ENCODE results near the gene EIF2B5. TPM values are rescaled to one million over a fixed set of nuclear protein-coding genes. Genes with fewer than 3 reads are reported as not detected.
A peak's percentile ranks its signal among the peaks of the same experiment; 100 is the strongest.

Gene EIF2B5
- total and polyA plus RNA-seq, 5 donors from 2014 or later: 50.6 to 60.1 (median 53.9) TPM

DNA sequence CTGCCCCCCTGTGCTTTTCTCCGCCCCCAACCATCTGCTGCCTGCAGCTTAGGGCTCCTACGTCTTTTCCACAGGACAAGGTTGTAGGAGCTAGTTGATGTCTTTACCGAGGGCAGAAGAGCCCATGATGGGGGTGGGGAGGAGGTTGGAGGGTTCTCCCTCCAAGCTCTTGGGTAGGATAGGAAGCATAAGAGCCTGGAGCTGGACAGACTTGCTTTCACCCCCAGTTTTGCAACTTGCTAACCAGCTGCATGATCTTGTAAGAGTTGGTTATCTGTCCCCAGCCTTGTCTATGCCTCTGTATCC is 51.7 kb downstream of the EIF2B5 start:
- Mint-ChIP-seq H3K27me3 (no peaks in the 10 kb centered on the region), H3K4me1 (peaks cover 4 to 51% (median 38%) of the 10 kb centered on the region in 4 donors), H3K36me3 (peaks cover 35% of the 10 kb centered on the region), H3K9me3 (no peaks in the 10 kb centered on the region), H3K27ac (peak overlapping the region; percentile 34 to 98 (median 98)), H3K4me3 (peak overlapping the region; percentile 98 to 100 (median 100))
- Histone ChIP-seq H3K4me1 (ENCODE audit: control insufficient read depth, insufficient read depth, low read length, poor library complexity, severe bottlenecking) (peaks cover 29% of the 10 kb centered on the region), H3K27me3 (ENCODE audit: control insufficient read depth, insufficient read depth, low read length) (no peaks in the 10 kb centered on the region), H3K27ac (ENCODE audit: insufficient read depth, low read length, poor library complexity, severe bottlenecking) (peak overlapping the region; percentile 74), H3K9me3 (ENCODE audit: control insufficient read depth in 2 of 2, low read length in 2 of 2) (no peaks in the 10 kb centered on the region), H3K36me3 (ENCODE audit: control insufficient read depth, insufficient read depth, low read length) (peaks cover 59% of the 10 kb centered on the region), H3K4me3 (ENCODE audit: low read depth, low read length) (peak overlapping the region; percentile 88)
- ATAC-seq (ENCODE audit: low read depth in 2 of 2) (no peak), DNase-seq (peak in 1 of 3 donors; percentile 10)

DNA sequence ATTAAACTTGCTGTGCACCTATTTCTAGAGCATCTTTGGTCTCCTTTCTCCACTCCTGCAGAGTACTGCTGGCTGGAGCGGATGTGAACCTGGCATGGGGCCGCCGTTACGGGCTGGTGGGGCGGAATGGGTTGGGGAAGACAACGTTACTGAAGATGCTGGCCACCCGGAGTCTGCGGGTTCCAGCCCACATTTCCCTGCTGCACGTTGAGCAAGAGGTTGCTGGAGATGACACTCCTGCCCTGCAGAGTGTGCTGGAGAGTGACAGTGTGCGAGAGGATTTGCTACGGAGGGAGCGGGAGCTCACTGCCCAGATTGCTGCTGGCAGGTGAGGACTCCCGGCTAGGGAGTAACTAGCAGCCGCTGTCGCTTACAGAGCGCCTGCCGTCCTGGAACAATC is 52.9 kb downstream of the EIF2B5 start:
- no peak for ATAC-seq (ENCODE audit: low read depth in 2 of 2)
- H3K9me3 ChIP-seq (ENCODE audit: control insufficient read depth in 2 of 2, low read length in 2 of 2): no peaks in the 10 kb centered on the region
- no peaks in the 10 kb centered on the region for H3K27me3 ChIP-seq (ENCODE audit: control insufficient read depth, insufficient read depth, low read length)
- no peak overlapping the region for H3K27ac ChIP-seq (ENCODE audit: insufficient read depth, low read length, poor library complexity, severe bottlenecking)
- no peak for DNase-seq
- no peak overlapping the region for H3K4me3 ChIP-seq (ENCODE audit: low read depth, low read length)
- Mint-ChIP-seq H3K4me3 (peak overlapping the region; percentile 98 to 100 (median 100)), H3K4me1 (peaks cover 4 to 51% (median 38%) of the 10 kb centered on the region in 4 donors), H3K27ac (peak overlapping the region in 2 of 3 donors; percentile 2 to 98), H3K9me3 (no peaks in the 10 kb centered on the region), H3K27me3 (no peaks in the 10 kb centered on the region), H3K36me3 (peaks cover 32% of the 10 kb centered on the region)
- H3K4me1 ChIP-seq (ENCODE audit: control insufficient read depth, insufficient read depth, low read length, poor library complexity, severe bottlenecking): peaks cover 29% of the 10 kb centered on the region
- peaks cover 60% of the 10 kb centered on the region for H3K36me3 ChIP-seq (ENCODE audit: control insufficient read depth, insufficient read depth, low read length)

DNA sequence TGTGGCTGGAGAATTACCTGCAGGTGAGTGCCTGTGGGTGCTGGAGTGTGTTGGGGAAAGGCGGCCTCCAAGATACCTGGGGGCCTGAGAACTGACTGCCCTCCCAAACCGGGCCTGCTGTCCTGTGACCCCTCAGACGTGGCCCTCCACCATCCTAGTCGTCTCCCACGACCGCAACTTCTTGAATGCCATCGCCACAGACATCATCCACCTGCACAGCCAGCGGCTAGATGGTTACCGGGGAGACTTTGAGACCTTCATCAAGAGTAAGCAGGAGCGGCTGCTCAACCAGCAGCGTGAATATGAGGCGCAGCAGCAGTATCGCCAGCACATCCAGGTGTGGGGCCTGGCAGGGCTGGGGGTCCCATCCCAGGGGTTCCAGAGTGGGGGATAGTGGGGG is 54.3 kb downstream of the EIF2B5 start:
- Histone ChIP-seq H3K27me3 (ENCODE audit: control insufficient read depth, insufficient read depth, low read length) (no peaks in the 10 kb centered on the region), H3K4me3 (ENCODE audit: low read depth, low read length) (no peak overlapping the region), H3K36me3 (ENCODE audit: control insufficient read depth, insufficient read depth, low read length) (peaks cover 64% of the 10 kb centered on the region), H3K9me3 (ENCODE audit: control insufficient read depth in 2 of 2, low read length in 2 of 2) (no peaks in the 10 kb centered on the region), H3K4me1 (ENCODE audit: control insufficient read depth, insufficient read depth, low read length, poor library complexity, severe bottlenecking) (peaks cover 29% of the 10 kb centered on the region), H3K27ac (ENCODE audit: insufficient read depth, low read length, poor library complexity, severe bottlenecking) (no peak overlapping the region)
- H3K9me3 Mint-ChIP-seq: no peaks in the 10 kb centered on the region
- no peak overlapping the region for H3K27ac Mint-ChIP-seq
- no peaks in the 10 kb centered on the region for H3K27me3 Mint-ChIP-seq
- H3K36me3 Mint-ChIP-seq: peaks cover 43% of the 10 kb centered on the region
- peak overlapping the region in 1 of 4 donors; percentile 82 for H3K4me3 Mint-ChIP-seq
- DNase-seq: no peak
- ATAC-seq (ENCODE audit: low read depth in 2 of 2): no peak
- H3K4me1 Mint-ChIP-seq: peaks cover 4 to 51% (median 36%) of the 10 kb centered on the region in 4 donors

DNA sequence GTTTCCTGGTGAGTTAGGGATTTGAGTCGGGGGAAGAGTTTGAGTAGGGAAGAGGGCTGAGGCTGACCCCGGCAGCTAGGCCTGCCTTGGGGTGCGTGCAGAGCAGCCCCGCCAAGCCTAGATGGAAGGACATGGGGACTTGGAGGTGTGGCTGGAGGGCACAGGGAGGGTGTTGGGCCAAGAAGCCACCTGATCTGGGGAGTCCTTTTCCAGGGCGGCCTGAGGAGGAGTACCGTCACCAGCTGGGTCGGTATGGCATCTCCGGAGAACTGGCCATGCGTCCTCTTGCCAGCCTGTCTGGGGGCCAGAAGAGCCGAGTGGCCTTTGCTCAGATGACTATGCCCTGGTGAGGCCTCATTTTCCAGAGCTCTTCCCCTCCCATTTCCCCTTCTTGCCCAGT is 57.7 kb downstream of the EIF2B5 start:
- Mint-ChIP-seq H3K27me3 (no peaks in the 10 kb centered on the region), H3K27ac (no peak overlapping the region)

DNA sequence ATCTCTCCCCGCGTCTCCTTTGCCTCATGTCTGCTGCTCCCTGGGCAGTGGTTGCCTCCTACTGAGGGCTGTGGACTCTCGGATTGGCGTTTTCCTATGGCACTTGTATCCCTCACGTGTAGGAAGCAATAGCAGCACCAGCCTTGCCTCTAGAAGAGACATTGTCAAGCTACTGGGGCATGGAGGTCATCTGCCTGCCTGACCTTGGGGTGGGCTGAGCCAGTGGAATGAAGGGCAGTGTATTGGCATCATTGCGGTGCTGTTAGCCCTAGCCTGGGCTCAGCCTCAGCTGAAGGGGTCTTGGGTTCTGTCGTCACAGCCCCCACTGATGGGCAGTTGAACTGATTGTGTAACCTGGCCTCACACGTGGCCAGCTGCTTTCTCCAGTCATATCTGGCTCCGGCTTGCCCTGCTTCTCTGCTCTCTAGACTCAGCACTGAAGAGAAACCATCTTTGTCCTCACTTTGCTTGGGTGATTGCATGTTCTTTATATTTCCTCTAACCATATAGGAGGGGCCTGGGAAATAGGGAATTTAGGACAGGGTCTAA is 58.9 kb downstream of the EIF2B5 start:
- no peaks in the 10 kb centered on the region for H3K9me3 Mint-ChIP-seq
- peaks cover 38% of the 10 kb centered on the region for H3K36me3 Mint-ChIP-seq
- H3K4me1 Mint-ChIP-seq: peaks cover 4 to 10% (median 7%) of the 10 kb centered on the region in 4 donors
- Histone ChIP-seq H3K27me3 (ENCODE audit: control insufficient read depth, insufficient read depth, low read length) (no peaks in the 10 kb centered on the region), H3K36me3 (ENCODE audit: control insufficient read depth, insufficient read depth, low read length) (peaks cover 61% of the 10 kb centered on the region), H3K9me3 (ENCODE audit: control insufficient read depth in 2 of 2, low read length in 2 of 2) (no peaks in the 10 kb centered on the region), H3K4me1 (ENCODE audit: control insufficient read depth, insufficient read depth, low read length, poor library complexity, severe bottlenecking) (no peaks in the 10 kb centered on the region), H3K4me3 (ENCODE audit: low read depth, low read length) (no peak overlapping the region), H3K27ac (ENCODE audit: insufficient read depth, low read length, poor library complexity, severe bottlenecking) (no peak overlapping the region)
- ATAC-seq (ENCODE audit: low read depth in 2 of 2): no peak
- no peak overlapping the region for H3K27ac Mint-ChIP-seq
- H3K4me3 Mint-ChIP-seq: peak overlapping the region in 1 of 4 donors; percentile 32
- no peak for DNase-seq
- no peaks in the 10 kb centered on the region for H3K27me3 Mint-ChIP-seq

More for the DNA sequence above, 57.7 kb downstream of the EIF2B5 start:
- Histone ChIP-seq H3K36me3 (ENCODE audit: control insufficient read depth, insufficient read depth, low read length) (peaks cover 72% of the 10 kb centered on the region), H3K27me3 (ENCODE audit: control insufficient read depth, insufficient read depth, low read length) (no peaks in the 10 kb centered on the region), H3K9me3 (ENCODE audit: control insufficient read depth in 2 of 2, low read length in 2 of 2) (no peaks in the 10 kb centered on the region), H3K4me1 (ENCODE audit: control insufficient read depth, insufficient read depth, low read length, poor library complexity, severe bottlenecking) (peaks cover 6% of the 10 kb centered on the region), H3K4me3 (ENCODE audit: low read depth, low read length) (no peak overlapping the region), H3K27ac (ENCODE audit: insufficient read depth, low read length, poor library complexity, severe bottlenecking) (no peak overlapping the region)
- ATAC-seq (ENCODE audit: low read depth in 2 of 2): no peak
- H3K4me3 Mint-ChIP-seq: no peak overlapping the region
- no peaks in the 10 kb centered on the region for H3K9me3 Mint-ChIP-seq
- peaks cover 4 to 21% (median 11%) of the 10 kb centered on the region in 4 donors for H3K4me1 Mint-ChIP-seq
- H3K36me3 Mint-ChIP-seq: peaks cover 45% of the 10 kb centered on the region
- DNase-seq: no peak

Other genes with a start within 250 kb of the EIF2B5 start
- gene ABCC5, start 117.5 kb upstream of the EIF2B5 start, total RNA-seq: 27.1 TPM
- 10 to 100 TPM; 12.4 to 16.6 (median 13.5) TPM for gene ABCC5, start 117.5 kb upstream of the EIF2B5 start, polyA plus RNA-seq
- gene HTR3D, start 103.6 kb upstream of the EIF2B5 start, total RNA-seq: not detected
- gene HTR3D, start 103.6 kb upstream of the EIF2B5 start, polyA plus RNA-seq: not detected
- not detected for gene HTR3C, start 82.3 kb upstream of the EIF2B5 start, total RNA-seq
- gene HTR3C, start 82.3 kb upstream of the EIF2B5 start, polyA plus RNA-seq: not detected
- not detected for gene HTR3E, start 38.3 kb upstream of the EIF2B5 start, total RNA-seq
- not detected for gene HTR3E, start 38.3 kb upstream of the EIF2B5 start, polyA plus RNA-seq
- gene DVL3, start 20.0 kb downstream of the EIF2B5 start, total RNA-seq: 36.2 TPM
- gene DVL3, start 20.0 kb downstream of the EIF2B5 start, polyA plus RNA-seq: 10 to 100 TPM in 1 of 4 donors, 1 to 10 TPM in 3; 4.1 to 11.0 (median 5.9) TPM
- 150 TPM for gene AP2M1, start 39.5 kb downstream of the EIF2B5 start, total RNA-seq
- 100 to 1,000 TPM; 232 to 294 (median 248) TPM for gene AP2M1, start 39.5 kb downstream of the EIF2B5 start, polyA plus RNA-seq
- 128 TPM for gene ABCF3, start 50.8 kb downstream of the EIF2B5 start, total RNA-seq
- 10 to 100 TPM; 38.6 to 51.4 (median 40.5) TPM for gene ABCF3, start 50.8 kb downstream of the EIF2B5 start, polyA plus RNA-seq
- not detected for gene VWA5B2, start 94.2 kb downstream of the EIF2B5 start, total RNA-seq
- gene VWA5B2, start 94.2 kb downstream of the EIF2B5 start, polyA plus RNA-seq: under 1 TPM in 1 of 4 donors, not detected in 3; 0.74 TPM
- gene ALG3, start 113.6 kb downstream of the EIF2B5 start, total RNA-seq: 22.6 TPM
- 10 to 100 TPM; 49.6 to 64.0 (median 56.8) TPM for gene ALG3, start 113.6 kb downstream of the EIF2B5 start, polyA plus RNA-seq
- gene EEF1AKMT4, start 114.3 kb downstream of the EIF2B5 start, total RNA-seq: 0.84 TPM
- 1 to 10 TPM; 5.1 to 7.5 (median 5.7) TPM for gene EEF1AKMT4, start 114.3 kb downstream of the EIF2B5 start, polyA plus RNA-seq
- 0.37 TPM for gene CAMK2N2, start 126.2 kb downstream of the EIF2B5 start, total RNA-seq
- not detected for gene CAMK2N2, start 126.2 kb downstream of the EIF2B5 start, polyA plus RNA-seq
- gene ECE2, start 140.7 kb downstream of the EIF2B5 start, total RNA-seq: not detected
- gene ECE2, start 140.7 kb downstream of the EIF2B5 start, polyA plus RNA-seq: not detected
- gene PSMD2, start 163.9 kb downstream of the EIF2B5 start, total RNA-seq: 162 TPM
- 100 to 1,000 TPM; 151 to 206 (median 190) TPM for gene PSMD2, start 163.9 kb downstream of the EIF2B5 start, polyA plus RNA-seq
- gene EIF4G1, start 179.2 kb downstream of the EIF2B5 start, total RNA-seq: 182 TPM
- gene EIF4G1, start 179.2 kb downstream of the EIF2B5 start, polyA plus RNA-seq: 10 to 100 TPM; 13.7 to 18.8 (median 16.5) TPM
- gene FAM131A, start 202.2 kb downstream of the EIF2B5 start, total RNA-seq: 13.8 TPM
- gene FAM131A, start 202.2 kb downstream of the EIF2B5 start, polyA plus RNA-seq: 1 to 10 TPM; 2.0 to 4.3 (median 2.3) TPM
- 4.7 TPM for gene CLCN2, start 226.2 kb downstream of the EIF2B5 start, total RNA-seq
- under 1 TPM in 3 of 4 donors, not detected in 1; 0.30 to 0.59 (median 0.54) TPM for gene CLCN2, start 226.2 kb downstream of the EIF2B5 start, polyA plus RNA-seq
- gene POLR2H, start 226.4 kb downstream of the EIF2B5 start, total RNA-seq: 39.4 TPM
- 10 to 100 TPM; 56.8 to 64.9 (median 60.3) TPM for gene POLR2H, start 226.4 kb downstream of the EIF2B5 start, polyA plus RNA-seq
- gene THPO, start 242.8 kb downstream of the EIF2B5 start, total RNA-seq: not detected
- not detected for gene THPO, start 242.8 kb downstream of the EIF2B5 start, polyA plus RNA-seq
- not detected for gene CHRD, start 244.7 kb downstream of the EIF2B5 start, total RNA-seq
- gene CHRD, start 244.7 kb downstream of the EIF2B5 start, polyA plus RNA-seq: not detected

Data from CD4-positive, CD25-positive, alpha-beta regulatory T cell (primary cell).